Common myeloid progenitor, CD34-positive (primary cell): ENCODE measurements around the gene IGSF3. TPM values are rescaled to one million over a fixed set of nuclear protein-coding genes. Genes with fewer than 3 reads are reported as not detected.

Experiments
- CTCF ChIA-PET: fragments of 350-600 bp; sonication (Branson Sonifier 250); formaldehyde crosslinking; loops from one replicate; lab custom pipeline; 2021; ENCODE audit warnings: antibody characterized with exemption; lab: Charles Lee
- POLR2A ChIA-PET: fragments of 350-600 bp; sonication (Branson Sonifier 250); formaldehyde crosslinking; loops from one replicate; lab custom pipeline; 2021; ENCODE audit warnings: antibody characterized with exemption; lab: Charles Lee
- DNase-seq, 3 donors: peaks; one replicate each; pipeline versions ENCODE4 v3.0.0 to v3.0.0-alpha.2; 2013
- H3K27ac ChIP-seq, 2 experiments: 1 replicate in 1 of 2; 2 replicates in 1 of 2; pipeline ENCODE4 v1.7.0; 2013; ENCODE audit warnings: inconsistent platforms in 2 of 2, low read length in 2 of 2, mild to moderate bottlenecking in 2 of 2, low read depth in 1 of 2, moderate library complexity in 1 of 2; ENCODE audit not compliant: severe bottlenecking in 2 of 2, insufficient read depth in 1 of 2, poor library complexity in 1 of 2
- H3K27me3 ChIP-seq, 5 experiments: replicated peaks in 2 of 5; 1 replicate in 3 of 5; 2 replicates in 2 of 5; pipeline versions ENCODE4 v1.6.1 to v1.7.0; 2013; ENCODE audit warnings: low read length in 4 of 5, mild to moderate bottlenecking in 2 of 5, moderate library complexity in 2 of 5, inconsistent platforms in 1 of 5; ENCODE audit not compliant: insufficient read depth in 5 of 5, control insufficient read depth in 4 of 5
- H3K36me3 ChIP-seq, 4 experiments: 1 replicate in 2 of 4; 2 replicates in 2 of 4; pipeline versions ENCODE4 v1.6.1 to v1.7.0; 2013; ENCODE audit warnings: low read length in 3 of 4, control low read depth in 1 of 4, mild to moderate bottlenecking in 1 of 4; ENCODE audit not compliant: control insufficient read depth in 4 of 4, insufficient read depth in 4 of 4
- H3K4me1 ChIP-seq, 4 experiments: 1 replicate in 3 of 4; 2 replicates in 1 of 4; pipeline versions ENCODE4 v1.6.1 to v1.7.1; 2013; ENCODE audit warnings: low read length in 3 of 4, mild to moderate bottlenecking in 3 of 4, control low read depth in 1 of 4, inconsistent platforms in 1 of 4, moderate library complexity in 1 of 4; ENCODE audit not compliant: control insufficient read depth in 4 of 4, insufficient read depth in 4 of 4; ENCODE audit errors: control extremely low read depth in 1 of 4
- H3K4me3 ChIP-seq, 7 experiments: 1 replicate in 4 of 7; 2 replicates in 3 of 7; pipeline versions ENCODE4 v1.5.1 to v1.7.0; 2013; ENCODE audit warnings: mild to moderate bottlenecking in 7 of 7, low read length in 6 of 7, moderate library complexity in 6 of 7, inconsistent platforms in 2 of 7, low read depth in 2 of 7, control low read depth in 1 of 7; ENCODE audit not compliant: insufficient read depth in 4 of 7, control insufficient read depth in 1 of 7; ENCODE audit errors: extremely low read depth in 1 of 7
- H3K9me3 ChIP-seq, 5 experiments: 1 replicate in 4 of 5; 2 replicates in 1 of 5; pipeline versions ENCODE4 v1.6.1 to v1.7.1; 2013; ENCODE audit warnings: low read length in 4 of 5, mild to moderate bottlenecking in 2 of 5, inconsistent platforms in 1 of 5, low read depth in 1 of 5, moderate library complexity in 1 of 5; ENCODE audit not compliant: control insufficient read depth in 4 of 5, insufficient read depth in 2 of 5; ENCODE audit errors: control extremely low read depth in 1 of 5
- WGBS: methylation state at CpG from one replicate; pipeline ENCODE4 v1.1.5; 2013; ENCODE audit not compliant: insufficient coverage; 5-methylcytosine and 5-hydroxymethylcytosine counted together
- polyA plus RNA-seq: library from polyadenylated mRNA; unstranded; fragments of 120-200 nt; gene quantifications from one replicate; pipeline ENCODE4 v1.2.1, GENCODE V29; 2013

Gene IGSF3
- polyA plus RNA-seq, result 0.04 TPM

GRCh38 chr1:116667575-116668105 is at the start of gene IGSF3:
Gene IGSF3, minus strand, starts transcription at chr1:116667733. Its CDS starts 1,407 bp downstream, at chr1:116666326.
- ChIA-PET CTCF (interaction anchor here (1.0 to 1.4 kb wide), 2 partner anchors 8 to 42 kb away, joined by 3 to 4 read pairs; no protein-coding TSS in a partner anchor), POLR2A (no interaction called here)
- Histone ChIP-seq H3K36me3 (no peaks in the 10 kb centered on the region), H3K27ac (no peak within 1 kb of the TSS), H3K4me1 (peaks cover 5 to 23% (median 16%) of the 10 kb centered on the region in 4 experiments), H3K9me3 (no peaks in the 10 kb centered on the region), H3K27me3 (peaks cover 13 to 71% (median 40%) of the 10 kb centered on the region in 5 experiments), H3K4me3 (peak within 1 kb of the TSS; percentile 38 to 83 (median 64))
- 4% methylated on average over 48 of the region's 58 CpGs for WGBS
- peak; percentile 46 to 67 (median 57) for DNase-seq

GRCh38 chr1:116717318-116717717 is 49.8 kb upstream of the IGSF3 start:
- Histone ChIP-seq H3K9me3 (peaks cover 0 to 2% (median 0%) of the 10 kb centered on the region in 5 experiments), H3K4me3 (no peak overlapping the region), H3K27me3 (no peaks in the 10 kb centered on the region), H3K36me3 (no peaks in the 10 kb centered on the region), H3K27ac (no peak overlapping the region), H3K4me1 (peaks cover 0 to 4% (median 2%) of the 10 kb centered on the region in 4 experiments)
- ChIA-PET POLR2A (no interaction called here), CTCF (interaction anchor here (1.2 kb wide), 2 partner anchors 8 to 16 kb away, joined by 3 to 6 read pairs; no protein-coding TSS in a partner anchor)
- WGBS, result 100% methylated on average over 3 of the region's 3 CpGs
- DNase-seq, result no peak

GRCh38 chr1:116716391-116716790 is 48.9 kb upstream of the IGSF3 start:
- H3K4me1 ChIP-seq, result peaks cover 0 to 5% (median 2%) of the 10 kb centered on the region in 4 experiments
- ChIA-PET POLR2A (no interaction called here), CTCF (interaction anchor here (0.9 to 1.2 kb wide), 2 partner anchors 9 to 36 kb away, joined by 3 to 6 read pairs; no protein-coding TSS in a partner anchor)
- 67% methylated on average over 1 of the region's 3 CpGs for WGBS
- no peaks in the 10 kb centered on the region for H3K27me3 ChIP-seq
- H3K36me3 ChIP-seq, result no peaks in the 10 kb centered on the region
- no peak overlapping the region for H3K4me3 ChIP-seq
- no peak for DNase-seq
- H3K9me3 ChIP-seq, result peaks cover 0 to 2% (median 0%) of the 10 kb centered on the region in 5 experiments
- H3K27ac ChIP-seq, result no peak overlapping the region

GRCh38 chr1:116713474-116713873 is 45.9 kb upstream of the IGSF3 start:
- Histone ChIP-seq H3K4me3 (no peak overlapping the region), H3K4me1 (peaks cover 0 to 5% (median 2%) of the 10 kb centered on the region in 4 experiments), H3K36me3 (no peaks in the 10 kb centered on the region), H3K9me3 (peaks cover 0 to 2% (median 0%) of the 10 kb centered on the region in 5 experiments), H3K27me3 (no peaks in the 10 kb centered on the region), H3K27ac (no peak overlapping the region)
- CTCF ChIA-PET, result interaction anchor here (0.6 kb wide), 1 partner anchor 324 kb away, joined by 3 read pairs; no protein-coding TSS in a partner anchor
- POLR2A ChIA-PET, result no interaction called here
- WGBS, result 100% methylated on average over 3 of the region's 3 CpGs
- DNase-seq, result no peak

- Histone ChIP-seq H3K27me3 (no peaks in the 10 kb centered on the region), H3K4me3 (no peak overlapping the region), H3K36me3 (no peaks in the 10 kb centered on the region), H3K27ac (no peak overlapping the region), H3K9me3 (peaks cover 0 to 1% (median 0%) of the 10 kb centered on the region in 5 experiments), H3K4me1 (peaks cover 0 to 5% (median 2%) of the 10 kb centered on the region in 4 experiments)
- peak in 2 of 3 donors; percentile 13 to 36 for DNase-seq
- 49% methylated on average over 6 of the region's 6 CpGs for WGBS
- ChIA-PET POLR2A (no interaction called here), CTCF (interaction anchor here (0.9 to 1.6 kb wide), 2 partner anchors 10 to 16 kb away, joined by 3 to 7 read pairs; no protein-coding TSS in a partner anchor)
Observed at GRCh38 chr1:116712510-116712909, 45.0 kb upstream of the IGSF3 start.

GRCh38 chr1:116711263-116711840 is 43.8 kb upstream of the IGSF3 start:
- Histone ChIP-seq H3K9me3 (peaks cover 0 to 4% (median 0%) of the 10 kb centered on the region in 5 experiments), H3K27me3 (no peaks in the 10 kb centered on the region), H3K27ac (no peak overlapping the region), H3K4me1 (peaks cover 0 to 5% (median 2%) of the 10 kb centered on the region in 4 experiments), H3K36me3 (no peaks in the 10 kb centered on the region), H3K4me3 (no peak overlapping the region)
- DNase-seq, result peak in 2 of 3 donors; percentile 23 to 40
- ChIA-PET POLR2A (no interaction called here), CTCF (interaction anchor here (0.9 to 1.6 kb wide), 3 partner anchors 12 to 15 kb away, joined by 3 to 7 read pairs (median 3); no protein-coding TSS in a partner anchor)
- 93% methylated on average over 2 of the region's 2 CpGs for WGBS
